Germinal center (tissue), 1 donor: ENCODE measurements around the gene LGALS1.
"Not testable (repeated sequence)": the region's sequence is repeated elsewhere in the genome, so short reads cannot be mapped to it uniquely, and the experiment has no call there.

Experiments
- DNase-seq: peaks from one replicate; pipeline ENCODE4 v3.0.0; 2012; ENCODE audit warnings: mixed read lengths, low spot score

LGALS1 gene

GRCh38 chr22:37639070-37639760 is 36.2 kb upstream of the LGALS1 start, which contains the start of gene SH3BP1:
TSS of gene SH3BP1 (plus strand) at chr22:37639669. CDS start at chr22:37639788, 119 bp downstream.
- peak; percentile 68 for DNase-seq

GRCh38 chr22:37639771-37640590 is 35.5 kb upstream of the LGALS1 start:
- DNase-seq = peak; percentile 51

GRCh38 chr22:37640591-37641560 is 34.6 kb upstream of the LGALS1 start:
- DNase-seq = no peak

- no peak for DNase-seq
These were observed 33.9 kb upstream of the LGALS1 start for GRCh38 chr22:37641561-37641949.

GRCh38 chr22:37643225-37643847 is 32.1 kb upstream of the LGALS1 start:
- DNase-seq = peak; percentile 84

- no peak for DNase-seq
These were observed 28.1 kb upstream of the LGALS1 start for GRCh38 chr22:37647317-37647716.

GRCh38 chr22:37647928-37648327 is 27.5 kb upstream of the LGALS1 start:
- no peak for DNase-seq

- DNase-seq = no peak
These were observed 24.8 kb upstream of the LGALS1 start for GRCh38 chr22:37650463-37651136.

GRCh38 chr22:37654563-37655251 is 20.7 kb upstream of the LGALS1 start:
- DNase-seq = no peak

GRCh38 chr22:37655252-37655563 is 20.2 kb upstream of the LGALS1 start:
- DNase-seq = no peak

- DNase-seq = not testable (repeated sequence)
These were observed 18.9 kb upstream of the LGALS1 start for GRCh38 chr22:37656583-37656982.

- no peak for DNase-seq
These were observed 17.8 kb upstream of the LGALS1 start for GRCh38 chr22:37657590-37658132.

- DNase-seq = peak; percentile 99
These were observed 17.0 kb upstream of the LGALS1 start, which contains the start of gene PDXP for GRCh38 chr22:37658133-37659065. TSS of gene PDXP (plus strand) at chr22:37658723. CDS start at chr22:37658783, 60 bp downstream.

GRCh38 chr22:37659066-37659896 is 16.2 kb upstream of the LGALS1 start:
- DNase-seq = peak; percentile 71

- no peak for DNase-seq
These were observed 15.3 kb upstream of the LGALS1 start for GRCh38 chr22:37659897-37660708.

GRCh38 chr22:37660709-37661045 is 14.8 kb upstream of the LGALS1 start:
- DNase-seq = no peak

GRCh38 chr22:37661160-37661924 is 14.1 kb upstream of the LGALS1 start:
- DNase-seq = no peak
